Fibroblast of mammary gland (primary cell): ENCODE data around the gene PRR20G.
"Not testable (repeated sequence)": the region's sequence is repeated elsewhere in the genome, so short reads cannot be mapped to it uniquely, and the experiment has no call there.

Source experiments
- DNase-seq: peaks from one replicate; pipeline ENCODE4 v3.0.0-alpha.2; 2010; ENCODE audit warnings: low read depth
- H3K4me3 ChIP-seq: 2 replicates; pipeline ENCODE4 v1.5.1; 2011; ENCODE audit warnings: low read depth, mild to moderate bottlenecking, low read length, moderate library complexity; ENCODE audit not compliant: control insufficient read depth
- TF ChIP-seq, protein P1 (sequence below): conservative IDR thresholded peaks from 2 replicates; pipeline ENCODE4 v1.5.1; 2011; ENCODE audit warnings: low read depth, low read length, inconsistent platforms; ENCODE audit not compliant: control insufficient read depth, insufficient read depth

PRR20G gene

DNA sequence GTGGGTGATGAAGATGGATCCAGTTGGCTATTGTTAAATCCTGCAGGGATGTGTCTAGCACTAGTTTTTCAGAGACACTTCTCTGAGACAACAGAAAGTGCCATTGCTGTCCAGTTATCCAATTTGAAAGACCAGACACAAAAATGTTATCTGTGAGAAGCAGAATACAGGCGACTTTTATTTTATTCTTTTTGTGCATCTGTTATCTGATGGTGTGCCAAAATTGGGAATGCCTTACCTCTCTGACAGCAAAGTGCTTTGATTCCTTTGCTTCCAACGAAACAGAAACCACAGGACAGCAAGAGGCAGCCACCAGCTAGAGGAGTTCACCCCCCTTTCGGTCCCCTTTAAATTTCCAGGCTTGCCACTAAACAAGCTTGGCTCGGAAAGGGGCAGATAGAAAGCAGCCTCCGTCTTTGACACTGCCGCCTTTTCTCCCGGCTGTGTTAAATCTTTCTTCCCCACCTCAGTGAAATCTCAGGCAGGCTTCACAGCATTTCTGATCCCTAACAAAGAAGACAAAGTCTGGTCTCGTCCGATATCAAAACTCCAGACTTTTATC is 17.7 kb upstream of the PRR20G start:
- TF ChIP-seq, protein P1, sequence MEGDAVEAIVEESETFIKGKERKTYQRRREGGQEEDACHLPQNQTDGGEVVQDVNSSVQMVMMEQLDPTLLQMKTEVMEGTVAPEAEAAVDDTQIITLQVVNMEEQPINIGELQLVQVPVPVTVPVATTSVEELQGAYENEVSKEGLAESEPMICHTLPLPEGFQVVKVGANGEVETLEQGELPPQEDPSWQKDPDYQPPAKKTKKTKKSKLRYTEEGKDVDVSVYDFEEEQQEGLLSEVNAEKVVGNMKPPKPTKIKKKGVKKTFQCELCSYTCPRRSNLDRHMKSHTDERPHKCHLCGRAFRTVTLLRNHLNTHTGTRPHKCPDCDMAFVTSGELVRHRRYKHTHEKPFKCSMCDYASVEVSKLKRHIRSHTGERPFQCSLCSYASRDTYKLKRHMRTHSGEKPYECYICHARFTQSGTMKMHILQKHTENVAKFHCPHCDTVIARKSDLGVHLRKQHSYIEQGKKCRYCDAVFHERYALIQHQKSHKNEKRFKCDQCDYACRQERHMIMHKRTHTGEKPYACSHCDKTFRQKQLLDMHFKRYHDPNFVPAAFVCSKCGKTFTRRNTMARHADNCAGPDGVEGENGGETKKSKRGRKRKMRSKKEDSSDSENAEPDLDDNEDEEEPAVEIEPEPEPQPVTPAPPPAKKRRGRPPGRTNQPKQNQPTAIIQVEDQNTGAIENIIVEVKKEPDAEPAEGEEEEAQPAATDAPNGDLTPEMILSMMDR = no peak
- DNase-seq = no peak

DNA sequence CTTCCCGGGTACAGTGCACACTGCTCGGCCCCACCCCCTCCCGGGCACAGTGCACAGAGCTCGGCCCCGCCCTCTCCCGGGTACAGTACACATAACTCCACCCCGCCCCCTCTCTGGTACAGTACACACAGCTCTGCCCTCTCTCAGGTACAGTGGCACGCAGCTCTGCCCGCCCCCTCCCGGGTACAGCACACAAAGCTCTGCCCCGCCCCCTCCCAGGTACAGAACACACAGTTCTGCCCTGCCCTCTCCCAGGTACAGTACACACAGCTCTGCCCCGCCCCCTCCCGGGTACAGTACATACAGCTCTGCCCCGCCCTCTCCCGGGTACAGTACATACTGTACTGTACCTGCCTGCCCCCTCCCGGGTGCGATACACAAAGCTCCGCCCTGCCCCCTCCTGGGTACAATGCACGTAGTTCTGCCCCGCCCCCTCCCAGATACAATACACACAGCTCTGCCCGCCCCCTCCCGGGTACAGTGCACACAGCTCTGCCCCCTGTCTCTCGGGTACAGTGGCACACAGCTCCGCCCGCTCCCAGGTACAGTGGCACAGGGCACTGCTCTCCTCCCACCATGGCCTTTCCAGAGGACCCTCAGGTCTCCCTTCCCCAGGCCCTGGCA is 16.4 kb upstream of the PRR20G start:
- TF ChIP-seq, protein P1 = no peak
- no peak overlapping the region for H3K4me3 ChIP-seq
- no peak for DNase-seq

More for the DNA sequence above, 17.7 kb upstream of the PRR20G start:
- no peak overlapping the region for H3K4me3 ChIP-seq

DNA sequence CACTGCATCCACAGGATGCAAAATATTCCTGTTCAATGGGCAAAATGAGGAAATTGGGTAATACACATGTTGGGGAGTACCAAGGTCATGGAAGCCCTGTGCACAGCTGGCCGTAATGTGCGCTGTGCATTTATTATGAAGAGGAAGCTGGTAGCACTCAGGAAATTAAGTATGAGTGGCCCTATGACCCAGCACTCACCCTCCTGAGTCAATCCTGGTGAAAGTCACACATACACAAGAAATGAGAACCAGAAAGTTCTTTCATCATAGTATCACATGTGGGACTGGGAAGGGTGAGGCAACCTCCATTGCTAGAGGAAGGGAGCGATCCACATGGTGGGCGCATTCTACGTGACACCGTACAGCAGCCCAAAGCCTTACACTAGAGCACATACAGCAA is 11.4 kb upstream of the PRR20G start:
- no peak for DNase-seq
- TF ChIP-seq, protein P1 = no peak
- H3K4me3 ChIP-seq = no peak overlapping the region

DNA sequence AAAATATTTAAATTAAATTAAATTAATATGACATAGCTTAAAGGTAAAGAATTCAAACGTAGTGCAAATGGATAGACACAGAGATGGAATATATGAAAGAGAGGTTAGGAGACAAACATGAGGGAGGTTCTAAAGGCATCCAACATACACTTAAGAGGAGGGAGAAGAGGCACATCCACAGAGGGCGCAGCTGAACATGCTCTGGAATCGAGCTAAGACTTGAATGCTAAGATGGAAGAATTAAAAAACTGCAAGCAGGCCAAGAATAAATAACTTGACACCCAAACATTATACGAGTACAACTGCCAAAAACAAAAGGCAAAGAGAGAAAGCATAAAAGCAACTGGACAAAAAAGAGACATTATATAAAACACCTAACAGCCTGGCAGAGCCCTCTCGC is 9.1 kb upstream of the PRR20G start:
- H3K4me3 ChIP-seq = no peak overlapping the region
- DNase-seq = no peak
- TF ChIP-seq, protein P1 = no peak

DNA sequence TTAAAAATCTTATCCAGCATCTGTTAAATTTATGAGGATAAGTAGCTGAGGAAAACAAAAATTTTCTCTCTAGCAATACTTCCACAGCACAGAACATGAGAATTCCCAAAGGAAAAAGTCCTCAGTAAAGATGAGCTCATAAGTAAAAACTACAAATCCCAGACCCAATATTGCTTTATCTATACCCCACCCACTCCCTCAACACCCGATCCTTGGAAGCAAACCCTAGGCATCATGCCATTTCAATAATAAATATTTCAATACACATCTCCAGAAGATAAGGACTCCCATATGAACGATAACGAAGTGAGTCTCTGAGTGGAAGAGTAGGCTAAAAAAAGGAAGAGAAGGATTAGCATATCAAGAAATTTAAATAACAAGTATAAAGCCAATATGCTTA is 8.3 kb upstream of the PRR20G start:
- TF ChIP-seq, protein P1 = no peak
- no peak overlapping the region for H3K4me3 ChIP-seq
- no peak for DNase-seq

DNA sequence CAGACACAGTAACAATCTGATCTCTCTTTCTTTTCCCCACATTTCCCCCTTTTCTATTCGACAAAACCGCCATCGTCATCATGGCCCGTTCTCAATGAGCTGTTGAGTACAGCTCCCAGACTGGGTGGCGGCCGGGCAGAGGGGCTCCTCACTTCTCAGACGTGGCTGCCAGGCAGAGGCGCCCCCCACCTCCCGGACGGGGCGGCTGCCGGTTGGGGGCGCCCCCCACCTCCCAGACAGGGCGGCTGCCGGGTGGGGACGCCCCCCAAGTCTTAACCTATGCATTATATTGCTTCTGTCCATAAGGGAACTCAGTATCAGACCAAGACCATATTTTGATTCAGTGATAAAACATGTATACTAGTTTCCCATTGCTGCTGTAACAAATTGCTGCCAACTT is 5.8 kb upstream of the PRR20G start:
- not testable (repeated sequence) for H3K4me3 ChIP-seq, DNase-seq

DNA sequence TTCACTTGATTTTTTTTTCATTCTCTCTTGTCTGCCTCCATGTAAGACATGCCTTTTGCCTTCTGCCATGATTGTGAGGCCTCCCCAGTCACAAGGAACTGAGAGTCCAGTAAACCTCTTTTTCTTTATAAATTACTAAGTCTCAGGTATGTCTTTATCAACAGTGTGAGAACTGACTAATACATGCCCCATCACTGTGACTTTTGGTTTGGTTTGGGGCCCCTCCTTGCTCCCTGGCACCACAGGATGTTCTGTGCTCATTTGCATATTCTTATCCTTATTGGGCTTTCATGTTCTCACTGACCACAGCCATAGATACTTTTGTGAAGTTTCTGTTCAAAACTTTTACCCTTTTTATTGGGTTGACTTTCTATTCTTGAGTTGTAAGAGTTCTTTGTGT is 3.8 kb upstream of the PRR20G start:
- TF ChIP-seq, protein P1 = no peak
- DNase-seq = no peak
- no peak overlapping the region for H3K4me3 ChIP-seq
